GM12865 (cell line): ENCODE results near the gene MACROD1.

Experiments used
- DNase-seq: peaks from one replicate; pipeline ENCODE4 v3.0.0; 2010; ENCODE audit warnings: low read depth
- H3K4me3 ChIP-seq: 2 replicates; pipeline ENCODE4 v1.5.1; 2011; ENCODE audit warnings: mild to moderate bottlenecking, low read depth, low read length, control low read depth
- TF ChIP-seq, protein P1 (sequence below): IDR thresholded peaks from 2 replicates; pipeline ENCODE4 v1.5.1; 2011; ENCODE audit warnings: low read length, control low read depth, low read depth, inconsistent platforms; ENCODE audit not compliant: insufficient read depth; ENCODE audit errors: missing control alignments

Gene MACROD1

DNA sequence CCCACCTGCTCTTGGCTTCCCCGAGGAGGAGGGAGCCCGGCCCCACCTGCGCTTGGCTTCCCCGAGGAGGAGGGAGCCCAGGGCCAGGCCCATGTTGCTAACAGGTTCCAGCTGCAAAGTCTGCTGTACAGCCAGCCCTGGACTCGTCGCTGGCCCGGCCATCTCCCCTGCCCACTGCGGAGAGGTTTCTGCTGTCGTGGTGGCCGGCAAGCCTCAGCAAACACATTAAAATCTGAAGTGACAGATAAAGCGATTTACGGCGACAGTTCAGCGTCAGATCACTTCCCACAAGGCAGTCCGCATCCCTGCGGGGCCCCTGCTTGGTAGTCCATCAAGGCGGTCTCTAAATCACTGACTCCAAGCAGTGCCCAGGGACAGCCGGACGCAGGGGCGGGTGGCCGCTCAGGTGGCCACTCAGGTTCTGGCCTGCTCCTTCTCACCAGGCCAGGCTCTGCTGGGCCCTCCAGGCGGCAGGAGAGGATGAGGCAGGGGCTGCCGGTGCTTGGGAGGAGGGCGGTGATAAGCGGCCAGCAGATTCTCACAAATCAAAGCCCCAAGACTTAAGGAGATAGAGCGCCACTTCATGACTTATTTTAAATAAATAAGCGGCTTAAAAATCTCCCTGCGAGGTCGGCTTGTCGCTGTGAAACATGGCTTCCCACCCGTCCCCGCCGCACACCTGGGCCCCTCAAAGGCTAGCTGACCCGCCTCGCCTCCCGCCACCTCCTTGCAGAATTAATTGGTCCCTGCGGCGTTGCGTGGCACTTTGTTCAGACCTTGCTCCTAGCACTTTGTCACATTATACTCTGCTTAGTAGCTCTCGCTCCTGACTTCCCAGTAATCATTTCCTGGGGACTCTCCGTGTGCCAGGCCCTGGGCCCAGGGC lies 21.1 kb downstream of the MACROD1 start:
- no peak overlapping the region for H3K4me3 ChIP-seq
- no peak for DNase-seq
- TF ChIP-seq, protein P1, sequence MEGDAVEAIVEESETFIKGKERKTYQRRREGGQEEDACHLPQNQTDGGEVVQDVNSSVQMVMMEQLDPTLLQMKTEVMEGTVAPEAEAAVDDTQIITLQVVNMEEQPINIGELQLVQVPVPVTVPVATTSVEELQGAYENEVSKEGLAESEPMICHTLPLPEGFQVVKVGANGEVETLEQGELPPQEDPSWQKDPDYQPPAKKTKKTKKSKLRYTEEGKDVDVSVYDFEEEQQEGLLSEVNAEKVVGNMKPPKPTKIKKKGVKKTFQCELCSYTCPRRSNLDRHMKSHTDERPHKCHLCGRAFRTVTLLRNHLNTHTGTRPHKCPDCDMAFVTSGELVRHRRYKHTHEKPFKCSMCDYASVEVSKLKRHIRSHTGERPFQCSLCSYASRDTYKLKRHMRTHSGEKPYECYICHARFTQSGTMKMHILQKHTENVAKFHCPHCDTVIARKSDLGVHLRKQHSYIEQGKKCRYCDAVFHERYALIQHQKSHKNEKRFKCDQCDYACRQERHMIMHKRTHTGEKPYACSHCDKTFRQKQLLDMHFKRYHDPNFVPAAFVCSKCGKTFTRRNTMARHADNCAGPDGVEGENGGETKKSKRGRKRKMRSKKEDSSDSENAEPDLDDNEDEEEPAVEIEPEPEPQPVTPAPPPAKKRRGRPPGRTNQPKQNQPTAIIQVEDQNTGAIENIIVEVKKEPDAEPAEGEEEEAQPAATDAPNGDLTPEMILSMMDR = no peak

DNA sequence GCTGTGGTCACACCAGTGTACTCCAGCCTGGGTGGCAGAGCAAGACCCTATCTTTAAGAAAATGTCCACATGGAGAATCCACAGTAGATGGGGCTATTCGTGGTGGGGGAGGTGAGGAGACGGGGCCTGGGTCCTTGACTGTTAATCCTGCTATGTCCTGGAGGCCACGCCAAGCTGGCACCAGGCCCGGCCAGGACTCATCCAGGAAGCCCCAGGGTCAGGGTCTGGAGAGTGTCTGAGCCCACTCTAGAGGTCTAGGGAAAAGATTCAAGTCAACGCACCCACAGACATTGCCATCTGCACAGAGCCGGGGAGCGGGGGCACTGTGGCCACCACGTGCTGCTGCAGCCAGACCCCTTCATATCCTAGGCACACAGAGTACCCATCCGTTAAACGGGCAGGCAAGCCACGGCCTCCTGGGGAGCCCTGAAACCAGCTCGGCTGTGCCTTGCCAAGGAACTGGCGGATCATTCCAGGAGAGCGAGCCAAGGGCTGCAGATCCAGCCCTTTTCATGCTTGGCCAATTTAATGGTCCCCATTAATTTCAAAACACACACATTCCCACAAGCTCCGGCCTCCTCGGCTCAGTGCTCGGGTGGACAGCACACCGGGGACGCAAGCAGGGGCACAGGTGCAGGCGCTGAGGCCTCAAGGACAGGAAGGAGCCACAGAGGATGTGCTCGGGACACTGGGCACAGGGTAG lies 24.7 kb downstream of the MACROD1 start:
- no peak overlapping the region for H3K4me3 ChIP-seq
- TF ChIP-seq, protein P1 = no peak
- no peak for DNase-seq

DNA sequence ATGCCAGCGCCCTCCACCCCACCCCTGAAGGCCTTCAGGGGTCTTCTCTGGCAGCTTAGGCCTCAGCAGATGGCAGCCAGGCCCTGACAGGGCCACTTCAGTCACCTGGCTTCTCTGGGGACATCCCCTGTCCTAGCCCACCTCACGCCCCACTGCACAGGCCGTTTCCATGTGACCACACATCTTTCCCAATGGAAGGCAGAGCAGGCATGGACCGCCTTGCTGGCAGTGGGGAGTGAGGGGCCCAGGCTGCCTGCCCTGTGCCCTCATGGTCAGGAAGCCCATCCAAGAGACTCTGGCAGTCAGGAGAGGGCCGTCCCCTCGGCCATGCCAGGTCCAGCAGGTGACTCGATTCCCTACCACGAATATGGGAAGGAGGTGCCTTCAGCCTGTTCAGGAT lies 25.8 kb downstream of the MACROD1 start:
- no peak overlapping the region for H3K4me3 ChIP-seq
- TF ChIP-seq, protein P1 = no peak
- no peak for DNase-seq

DNA sequence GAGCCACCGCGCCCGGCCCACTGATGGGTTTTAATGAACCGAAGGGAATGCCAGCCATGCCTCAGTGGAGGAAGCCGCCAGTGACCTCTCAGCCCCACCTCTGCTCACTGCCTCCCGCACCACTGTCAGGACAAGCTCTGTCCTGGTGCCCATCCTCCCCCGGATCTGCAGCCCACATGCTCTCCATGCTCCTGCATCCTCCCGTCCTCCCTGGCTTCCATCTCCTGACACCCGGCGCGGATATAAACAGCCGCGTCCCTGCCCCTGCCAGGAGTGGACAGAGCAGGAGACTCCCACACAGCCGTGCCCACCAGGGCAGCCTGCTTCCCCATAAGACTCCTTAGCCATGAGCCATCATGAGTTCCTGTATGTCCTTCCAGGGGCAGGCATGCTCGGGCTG lies 26.9 kb downstream of the MACROD1 start:
- no peak overlapping the region for H3K4me3 ChIP-seq
- DNase-seq = no peak
- TF ChIP-seq, protein P1 = no peak

DNA sequence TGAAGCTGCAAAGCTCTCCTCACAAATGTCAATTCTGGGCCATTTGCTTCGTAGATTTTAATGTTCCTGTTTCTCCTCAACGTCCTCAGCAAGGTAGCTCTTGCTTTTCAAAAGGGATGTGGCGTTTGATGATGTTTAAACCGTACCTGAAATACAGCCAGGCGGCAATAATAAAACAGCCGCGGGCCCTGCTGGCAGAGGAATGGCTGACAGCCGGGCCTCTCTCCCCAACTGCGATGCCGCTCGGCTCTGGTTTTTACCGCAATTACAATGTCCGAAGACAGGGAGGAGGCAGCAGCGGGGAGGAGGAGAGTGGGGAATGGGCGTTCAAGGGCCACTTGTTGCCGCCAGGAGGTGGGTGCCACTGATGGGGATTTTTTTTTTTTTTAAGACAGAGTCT lies 27.5 kb downstream of the MACROD1 start:
- TF ChIP-seq, protein P1 = no peak

DNA sequence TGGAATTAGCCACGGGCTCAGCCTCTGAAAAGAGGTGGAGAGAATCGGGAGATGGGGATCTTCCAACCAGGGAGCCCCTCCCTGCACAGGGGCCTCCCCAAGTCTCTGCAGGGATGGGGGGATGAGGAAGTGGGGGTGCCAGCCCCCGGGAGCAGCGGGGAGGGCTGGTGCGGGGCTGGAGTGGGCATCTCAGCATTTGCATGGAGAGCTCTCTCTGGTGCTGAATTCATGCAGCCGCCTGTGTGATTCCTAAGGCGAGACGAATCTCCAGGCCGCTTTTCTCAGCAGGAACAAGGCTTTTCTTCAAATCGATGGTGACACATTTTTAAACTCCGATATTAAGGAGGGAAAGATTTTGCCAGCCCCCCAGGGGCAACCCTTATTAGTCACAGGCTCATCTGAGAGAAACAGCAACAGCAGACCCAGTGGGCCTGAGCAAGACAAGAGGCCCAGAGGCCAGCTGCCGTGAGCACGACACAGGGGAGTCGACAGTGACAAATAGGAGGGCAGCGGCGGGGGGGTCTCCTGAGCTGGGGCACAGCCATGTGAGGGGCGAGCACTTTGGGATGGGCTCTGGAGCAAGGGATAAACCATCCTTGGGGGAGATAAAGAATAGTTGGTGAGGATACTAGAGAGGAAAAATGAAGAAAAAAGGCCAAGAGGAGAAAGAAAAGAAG lies 29.0 kb downstream of the MACROD1 start:
- TF ChIP-seq, protein P1 = no peak
- no peak overlapping the region for H3K4me3 ChIP-seq
- DNase-seq = no peak

More for the DNA sequence above, 27.5 kb downstream of the MACROD1 start:
- DNase-seq = no peak
- H3K4me3 ChIP-seq = no peak overlapping the region
